GM12878 (cell line): Measurements from ENCODE around the gene NBEAL1. TPM values are rescaled to one million over a fixed set of nuclear protein-coding genes. Genes with fewer than 3 reads are reported as not detected.
A peak's percentile ranks its signal among the peaks of the same experiment; 100 is the strongest.

ENCODE experiments used
- ATAC-seq: fragments of 200-7000 bp; cut with Tn5 transposase; 3 replicates; pipeline ENCODE4 v1.9.1; 2020; ENCODE audit warnings: mild to moderate bottlenecking, moderate library complexity
- BruUV-seq: library from RNA; stranded (reverse); fragments of 400-500 nt; replicated peaks from 2 replicates; lab custom pipeline; 2021; lab: Mats Ljungman, UMichigan
- CTCF ChIA-PET: fragments of 300-600 bp; sonication (Branson Sonifier 250); formaldehyde crosslinking; extraction: SDS; loops from one replicate; lab custom pipeline; 2021; ENCODE audit warnings: inconsistent platforms; lab: Yijun Ruan, JAX
- POLR2A ChIA-PET: fragments of 350-600 bp; formaldehyde crosslinking; extraction: SDS; loops from one replicate; lab custom pipeline; 2021; ENCODE audit warnings: inconsistent platforms; lab: Charles Lee
- RAD21 ChIA-PET: fragments of 300-600 bp; sonication (Branson Sonifier 250); formaldehyde crosslinking; loops from one replicate; lab custom pipeline; 2023; ENCODE audit warnings: antibody characterized with exemption; ENCODE audit not compliant: unreplicated experiment; lab: Charles Lee
- SMC1A ChIA-PET: fragments of 300-600 bp; sonication (Branson Sonifier 250); formaldehyde crosslinking; loops from one replicate; lab custom pipeline; 2023; ENCODE audit not compliant: unreplicated experiment, uncharacterized antibody; lab: Charles Lee
- DNase-seq: peaks from one replicate; pipeline ENCODE4 v3.0.0-alpha.2; 2011; ENCODE audit warnings: low read depth, low spot score
- FAIRE-seq: peaks from 3 replicates; lab custom pipeline; 2011; peaks lifted over from hg19 to GRCh38; lab: Jason Lieb, UNC
- H2AFZ ChIP-seq: 2 replicates; pipeline ENCODE4 v1.6.0; 2011; ENCODE audit warnings: low read depth, low read length, control low read depth; ENCODE audit not compliant: control insufficient read depth
- H3K27ac ChIP-seq: 2 replicates; pipeline ENCODE4 v1.5.1; 2011; ENCODE audit warnings: control low read depth; ENCODE audit not compliant: control insufficient read depth, insufficient read depth
- H3K27me3 ChIP-seq, 2 experiments: replicated peaks in 1 of 2; 2 replicates each; pipeline versions ENCODE4 v1.6.0 to v1.6.1; 2011; ENCODE audit warnings: low read length in 1 of 2; ENCODE audit not compliant: control insufficient read depth in 2 of 2, insufficient read depth in 2 of 2
- H3K36me3 ChIP-seq, 2 experiments: 2 replicates each; pipeline ENCODE4 v1.5.1; 2011; ENCODE audit warnings: low read length in 1 of 2; ENCODE audit not compliant: control insufficient read depth in 2 of 2, insufficient read depth in 2 of 2
- H3K4me1 ChIP-seq: 2 replicates; pipeline ENCODE4 v1.6.1; 2011; ENCODE audit warnings: mild to moderate bottlenecking, low read length, moderate library complexity, mixed read lengths; ENCODE audit not compliant: control insufficient read depth, insufficient read depth
- H3K4me2 ChIP-seq: 2 replicates; pipeline ENCODE4 v1.6.0; 2011; ENCODE audit warnings: control low read depth; ENCODE audit not compliant: control insufficient read depth, insufficient read depth
- H3K4me3 ChIP-seq: fragments of 200-600 bp; sonication (generic); 2 replicates; pipeline ENCODE4 v1.5.1; 2016
- H3K79me2 ChIP-seq: 2 replicates; pipeline ENCODE4 v1.6.0; 2011; ENCODE audit warnings: low read length; ENCODE audit not compliant: control insufficient read depth, insufficient read depth
- H3K9ac ChIP-seq: 2 replicates; pipeline ENCODE4 v1.8.0; 2011; ENCODE audit warnings: low read length, control low read depth, mixed read lengths; ENCODE audit not compliant: control insufficient read depth, insufficient read depth
- H3K9me3 ChIP-seq: replicated peaks from 3 replicates; pipeline ENCODE4 v1.5.1; 2011; ENCODE audit warnings: mild to moderate bottlenecking, low read length; ENCODE audit not compliant: control insufficient read depth, insufficient read depth
- H4K20me1 ChIP-seq: 2 replicates; pipeline ENCODE4 v1.6.0; 2011; ENCODE audit not compliant: control insufficient read depth, insufficient read depth
- EGR1 ChIP-seq, 2 experiments: IDR thresholded peaks; 1 replicate in 1 of 2; 2 replicates in 1 of 2; pipeline ENCODE4 v1.6.1; 2011 to 2012; ENCODE audit warnings: low read depth in 2 of 2, low read length in 2 of 2, borderline replicate concordance in 1 of 2, mild to moderate bottlenecking in 1 of 2, moderate library complexity in 1 of 2
- FOS ChIP-seq: IDR thresholded peaks from 3 replicates; pipeline ENCODE4 v1.6.1; 2011; ENCODE audit warnings: borderline replicate concordance; ENCODE audit not compliant: insufficient read length; ENCODE audit errors: extremely low read depth
- SMC3 ChIP-seq: IDR thresholded peaks from 2 replicates; pipeline ENCODE4 v1.6.1; 2011; ENCODE audit warnings: low read length, improper control_type of control experiment, borderline replicate concordance
- SREBF1 ChIP-seq: IDR thresholded peaks from 2 replicates; pipeline ENCODE4 v1.6.1; 2012; ENCODE audit warnings: mild to moderate bottlenecking, low read length
- in situ Hi-C: fragments of 300-500 bp; cut with MboI; formaldehyde crosslinking; loops from 9 replicates; pipeline ENCODE4 v1.14.3; 2018; ENCODE audit warnings: mixed read lengths
- intact Hi-C: fragments of 100-400 bp; cut with micrococcal nuclease; formaldehyde crosslinking; loops from one replicate; pipeline ENCODE4 v1.14.2; 2022; ENCODE audit not compliant: unreplicated experiment
- polyA plus RNA-seq, 11 experiments: library from polyadenylated mRNA; depleted of rRNA in 4 of 11; unstranded in 6 of 11; stranded (reverse) in 5 of 11; fragments of >200 nt; fragmentation: Nextera tagmentation in 4 of 11; fragmentation: Illumina TruSeq in 1 of 11; extraction: Ambion mirVana in 4 of 11; extraction: Trizol in 1 of 11; gene quantifications; 1 replicate in 1 of 11; 2 replicates in 10 of 11; pipeline versions ENCODE4 v1.2.1 to v1.2.3, GENCODE V29; 2011 to 2016; ENCODE audit warnings: inconsistent platforms in 2 of 11, missing spikeins in 2 of 11, low read depth in 1 of 11
- total RNA-seq, 4 experiments: library from RNA; depleted of rRNA in 3 of 4; stranded (reverse); fragments of >200 nt in 3 of 4; fragmentation: Illumina TruSeq in 1 of 4; extraction: Trizol in 1 of 4; gene quantifications; 2 replicates each; pipeline versions ENCODE4 v1.2.1 to v1.2.3, GENCODE V29; 2013 to 2021
- TF ChIP-seq, protein P1 (sequence below): fragments of 450-650 bp; IDR thresholded peaks from 2 replicates; pipeline ENCODE4 v1.6.1; 2017; ENCODE audit warnings: mild to moderate bottlenecking, moderate library complexity
- TF ChIP-seq, protein P2 (sequence below): fragments of 450-650 bp; IDR thresholded peaks from 2 replicates; pipeline ENCODE4 v1.6.1; 2016; ENCODE audit warnings: mild to moderate bottlenecking

Gene NBEAL1
- total and polyA plus RNA-seq, 10 of the 15 experiments (the other 5 are each of a cell fraction or from before 2014, with no cell fraction given), result 1.9 to 16.1 (median 7.2) TPM

DNA sequence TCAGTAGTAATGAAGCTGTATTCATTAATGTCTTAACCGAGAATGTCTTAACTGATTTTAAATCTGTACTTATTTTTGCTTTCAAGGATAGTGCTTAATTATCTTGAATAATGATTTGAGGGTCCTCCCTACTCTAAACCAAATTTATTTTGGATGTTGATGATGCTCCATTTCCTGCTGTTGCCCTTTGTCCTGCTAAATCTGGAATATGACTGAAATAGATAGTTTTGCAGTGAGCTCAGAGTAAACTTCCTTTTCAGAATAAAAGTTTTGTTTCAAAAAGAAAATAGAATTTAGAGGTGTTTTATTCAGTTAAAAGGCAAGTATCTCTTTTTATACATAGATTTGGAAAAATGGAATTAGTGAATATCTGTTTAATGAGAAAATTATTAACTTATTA, 8.1 kb downstream of the NBEAL1 start (continued):
- TF ChIP-seq, protein P1, sequence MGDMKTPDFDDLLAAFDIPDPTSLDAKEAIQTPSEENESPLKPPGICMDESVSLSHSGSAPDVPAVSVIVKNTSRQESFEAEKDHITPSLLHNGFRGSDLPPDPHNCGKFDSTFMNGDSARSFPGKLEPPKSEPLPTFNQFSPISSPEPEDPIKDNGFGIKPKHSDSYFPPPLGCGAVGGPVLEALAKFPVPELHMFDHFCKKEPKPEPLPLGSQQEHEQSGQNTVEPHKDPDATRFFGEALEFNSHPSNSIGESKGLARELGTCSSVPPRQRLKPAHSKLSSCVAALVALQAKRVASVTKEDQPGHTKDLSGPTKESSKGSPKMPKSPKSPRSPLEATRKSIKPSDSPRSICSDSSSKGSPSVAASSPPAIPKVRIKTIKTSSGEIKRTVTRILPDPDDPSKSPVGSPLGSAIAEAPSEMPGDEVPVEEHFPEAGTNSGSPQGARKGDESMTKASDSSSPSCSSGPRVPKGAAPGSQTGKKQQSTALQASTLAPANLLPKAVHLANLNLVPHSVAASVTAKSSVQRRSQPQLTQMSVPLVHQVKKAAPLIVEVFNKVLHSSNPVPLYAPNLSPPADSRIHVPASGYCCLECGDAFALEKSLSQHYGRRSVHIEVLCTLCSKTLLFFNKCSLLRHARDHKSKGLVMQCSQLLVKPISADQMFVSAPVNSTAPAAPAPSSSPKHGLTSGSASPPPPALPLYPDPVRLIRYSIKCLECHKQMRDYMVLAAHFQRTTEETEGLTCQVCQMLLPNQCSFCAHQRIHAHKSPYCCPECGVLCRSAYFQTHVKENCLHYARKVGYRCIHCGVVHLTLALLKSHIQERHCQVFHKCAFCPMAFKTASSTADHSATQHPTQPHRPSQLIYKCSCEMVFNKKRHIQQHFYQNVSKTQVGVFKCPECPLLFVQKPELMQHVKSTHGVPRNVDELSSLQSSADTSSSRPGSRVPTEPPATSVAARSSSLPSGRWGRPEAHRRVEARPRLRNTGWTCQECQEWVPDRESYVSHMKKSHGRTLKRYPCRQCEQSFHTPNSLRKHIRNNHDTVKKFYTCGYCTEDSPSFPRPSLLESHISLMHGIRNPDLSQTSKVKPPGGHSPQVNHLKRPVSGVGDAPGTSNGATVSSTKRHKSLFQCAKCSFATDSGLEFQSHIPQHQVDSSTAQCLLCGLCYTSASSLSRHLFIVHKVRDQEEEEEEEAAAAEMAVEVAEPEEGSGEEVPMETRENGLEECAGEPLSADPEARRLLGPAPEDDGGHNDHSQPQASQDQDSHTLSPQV, result no peak
- TF ChIP-seq FOS, result no peak

DNA sequence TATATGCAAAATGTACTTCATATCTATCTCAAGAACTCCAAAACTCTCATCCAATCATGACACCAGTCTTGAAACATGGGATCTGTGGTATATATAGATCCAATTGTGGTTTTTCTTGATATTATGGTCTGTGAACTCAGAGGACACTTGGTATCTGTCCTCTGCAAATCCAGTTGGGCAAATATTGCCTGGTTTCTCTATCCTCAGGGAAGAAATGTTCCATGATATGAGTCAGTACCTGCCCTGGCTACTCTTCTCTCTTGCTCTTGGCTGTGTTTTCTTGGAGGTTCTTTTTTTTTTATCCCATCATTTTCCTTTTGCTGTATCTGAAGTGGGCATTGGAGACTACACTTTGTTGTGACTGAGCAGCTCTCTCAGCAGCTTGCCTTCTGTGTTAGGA, 10.9 kb downstream of the NBEAL1 start:
- H3K36me3 ChIP-seq, result no peaks in the 10 kb centered on the region
- ATAC-seq (peak; percentile 40), DNase-seq (no peak), FAIRE-seq (no peak)
- no peaks in the 10 kb centered on the region for H4K20me1 ChIP-seq
- no peaks in the 10 kb centered on the region for H3K27me3 ChIP-seq
- POLR2A ChIA-PET, result interaction anchor here (0.9 kb wide), 1 partner anchor 8 kb away, joined by 3 read pairs; no protein-coding TSS in a partner anchor
- in situ Hi-C loops (no loop called here), intact Hi-C loops (no loop called here)
- no peak overlapping the region for H3K4me2 ChIP-seq
- CTCF ChIA-PET, result no interaction called here
- H3K79me2 ChIP-seq, result peaks cover 1% of the 10 kb centered on the region; the same call in 1 of the 2 replicates
- SMC1A ChIA-PET, result no interaction called here
- H3K27ac ChIP-seq, result no peak overlapping the region
- no peak overlapping the region for H3K9ac ChIP-seq
- no peak overlapping the region for H3K4me3 ChIP-seq
- no TSS peak for BruUV-seq
- RAD21 ChIA-PET, result no interaction called here
- H3K9me3 ChIP-seq, result no peaks in the 10 kb centered on the region; the same call in 2 of the 3 replicates
- H3K4me1 ChIP-seq, result peaks cover 8% of the 10 kb centered on the region
- H2AFZ ChIP-seq, result no peak overlapping the region
- TF ChIP-seq SREBF1 (no peak), SMC3 (no peak), EGR1 (IDR thresholded peaks at IDR 0.05; ENCODE audit: borderline replicate concordance in 1 of 2, low read depth in 2 of 2, low read length in 2 of 2) (no peak)
- TF ChIP-seq, protein P2, sequence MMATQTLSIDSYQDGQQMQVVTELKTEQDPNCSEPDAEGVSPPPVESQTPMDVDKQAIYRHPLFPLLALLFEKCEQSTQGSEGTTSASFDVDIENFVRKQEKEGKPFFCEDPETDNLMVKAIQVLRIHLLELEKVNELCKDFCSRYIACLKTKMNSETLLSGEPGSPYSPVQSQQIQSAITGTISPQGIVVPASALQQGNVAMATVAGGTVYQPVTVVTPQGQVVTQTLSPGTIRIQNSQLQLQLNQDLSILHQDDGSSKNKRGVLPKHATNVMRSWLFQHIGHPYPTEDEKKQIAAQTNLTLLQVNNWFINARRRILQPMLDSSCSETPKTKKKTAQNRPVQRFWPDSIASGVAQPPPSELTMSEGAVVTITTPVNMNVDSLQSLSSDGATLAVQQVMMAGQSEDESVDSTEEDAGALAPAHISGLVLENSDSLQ, result no peak
